Smooth muscle cell (in vitro differentiated cells): Measurements from ENCODE around the gene CDT1. TPM values are rescaled to one million over a fixed set of nuclear protein-coding genes. Genes with fewer than 3 reads are reported as not detected.

ENCODE experiments used
- DNase-seq: peaks from one replicate; lab custom pipeline; 2025; ENCODE audit not compliant: unreplicated experiment; lab: John Stamatoyannopoulos, UW
- H2AFZ ChIP-seq: fragments of 200-600 bp; sonication (generic); 2 replicates; pipeline ENCODE4 v1.6.0; 2016; ENCODE audit warnings: antibody characterized with exemption, low read depth, mild to moderate bottlenecking
- H3F3A ChIP-seq: fragments of 200-600 bp; sonication (generic); 2 replicates; pipeline ENCODE4 v1.6.0; 2017; ENCODE audit warnings: antibody characterized with exemption, low read depth
- H3K27ac ChIP-seq: fragments of 200-600 bp; sonication (generic); 2 replicates; pipeline ENCODE4 v1.5.1; 2016; ENCODE audit warnings: low read depth, mild to moderate bottlenecking
- H3K27me3 ChIP-seq: fragments of 200-600 bp; sonication (generic); 2 replicates; pipeline ENCODE4 v1.6.1; 2016; ENCODE audit warnings: low read depth, mild to moderate bottlenecking
- H3K36me3 ChIP-seq: fragments of 200-600 bp; sonication (generic); 2 replicates; pipeline ENCODE4 v1.5.1; 2016; ENCODE audit warnings: low read depth
- H3K4me1 ChIP-seq: fragments of 200-600 bp; sonication (generic); 2 replicates; pipeline ENCODE4 v1.5.1; 2016; ENCODE audit warnings: low read depth
- H3K4me2 ChIP-seq: fragments of 200-600 bp; sonication (generic); 2 replicates; pipeline ENCODE4 v1.6.0; 2016; ENCODE audit warnings: mild to moderate bottlenecking
- H3K4me3 ChIP-seq: fragments of 200-600 bp; sonication (generic); 2 replicates; pipeline ENCODE4 v1.5.1; 2016; ENCODE audit warnings: mild to moderate bottlenecking
- H3K79me2 ChIP-seq: fragments of 200-600 bp; sonication (generic); 2 replicates; pipeline ENCODE4 v1.6.0; 2016; ENCODE audit warnings: low read depth, mild to moderate bottlenecking
- H3K9ac ChIP-seq: fragments of 200-600 bp; sonication (generic); 2 replicates; pipeline ENCODE4 v1.6.0; 2016; ENCODE audit warnings: low read depth
- H3K9me3 ChIP-seq: fragments of 200-600 bp; sonication (generic); replicated peaks from 2 replicates; pipeline ENCODE4 v1.5.1; 2016; ENCODE audit warnings: low read depth
- H4K20me1 ChIP-seq: fragments of 200-600 bp; sonication (generic); 2 replicates; pipeline ENCODE4 v1.6.0; 2016; ENCODE audit warnings: low read depth
- CTCF ChIP-seq: fragments of 200-600 bp; sonication (generic); IDR thresholded peaks from 2 replicates; pipeline ENCODE4 v1.5.1; 2017; ENCODE audit warnings: borderline replicate concordance, mild to moderate bottlenecking, antibody characterized with exemption; ENCODE audit not compliant: insufficient read depth, poor library complexity, severe bottlenecking
- WGBS: methylation state at CpG from one replicate; pipeline ENCODE4 v1.1.7; 2016; ENCODE audit warnings: low lambda C conversion rate; 5-methylcytosine and 5-hydroxymethylcytosine counted together
- polyA plus RNA-seq: library from polyadenylated mRNA; unstranded; fragments of >200 nt; fragmentation: Nextera tagmentation; extraction: Ambion mirVana; gene quantifications from 2 replicates; pipeline ENCODE4 v1.2.1, GENCODE V29; 2016
- total RNA-seq: library from RNA; depleted of rRNA; stranded (reverse); fragments of >200 nt; gene quantifications from 2 replicates; pipeline ENCODE4 v1.2.3, GENCODE V29; 2014

The CDT1 gene
- total and polyA plus RNA-seq, 2 experiments from 2014 or later, result 5.3 to 13.3 TPM

GRCh38 chr16:88812513-88813268, 9.1 kb downstream of the CDT1 start:
- no peaks in the 10 kb centered on the region for H3K9me3 ChIP-seq
- H2AFZ ChIP-seq, result no peak overlapping the region
- no peak for DNase-seq
- peak overlapping the region; percentile 51 for H3K27ac ChIP-seq
- 49% methylated on average over 29 of the region's 37 CpGs for WGBS
- TF ChIP-seq CTCF, result no peak
- H3K9ac ChIP-seq, result no peak overlapping the region
- H3K36me3 ChIP-seq, result no peaks in the 10 kb centered on the region
- peaks cover 9% of the 10 kb centered on the region for H4K20me1 ChIP-seq
- H3K4me1 ChIP-seq, result peaks cover 10% of the 10 kb centered on the region
- H3F3A ChIP-seq, result no peaks in the 10 kb centered on the region
- no peaks in the 10 kb centered on the region for H3K27me3 ChIP-seq
- no peaks in the 10 kb centered on the region for H3K79me2 ChIP-seq
- H3K4me3 ChIP-seq, result peak overlapping the region; percentile 65
- H3K4me2 ChIP-seq, result peak overlapping the region; percentile 93

GRCh38 chr16:88813269-88814143, 9.9 kb downstream of the CDT1 start:
- H3K9ac ChIP-seq, result no peak overlapping the region
- 93% methylated on average over 23 of the region's 26 CpGs for WGBS
- no peak for DNase-seq
- no peaks in the 10 kb centered on the region for H3F3A ChIP-seq
- no peak overlapping the region for H3K27ac ChIP-seq
- no peaks in the 10 kb centered on the region for H3K79me2 ChIP-seq
- peaks cover 10% of the 10 kb centered on the region for H3K4me1 ChIP-seq
- H3K9me3 ChIP-seq, result no peaks in the 10 kb centered on the region
- no peaks in the 10 kb centered on the region for H3K27me3 ChIP-seq
- no peak for TF ChIP-seq CTCF
- no peaks in the 10 kb centered on the region for H3K36me3 ChIP-seq
- peaks cover 9% of the 10 kb centered on the region for H4K20me1 ChIP-seq
- H3K4me2 ChIP-seq, result no peak overlapping the region
- no peak overlapping the region for H3K4me3 ChIP-seq
- H2AFZ ChIP-seq, result no peak overlapping the region

DNA sequence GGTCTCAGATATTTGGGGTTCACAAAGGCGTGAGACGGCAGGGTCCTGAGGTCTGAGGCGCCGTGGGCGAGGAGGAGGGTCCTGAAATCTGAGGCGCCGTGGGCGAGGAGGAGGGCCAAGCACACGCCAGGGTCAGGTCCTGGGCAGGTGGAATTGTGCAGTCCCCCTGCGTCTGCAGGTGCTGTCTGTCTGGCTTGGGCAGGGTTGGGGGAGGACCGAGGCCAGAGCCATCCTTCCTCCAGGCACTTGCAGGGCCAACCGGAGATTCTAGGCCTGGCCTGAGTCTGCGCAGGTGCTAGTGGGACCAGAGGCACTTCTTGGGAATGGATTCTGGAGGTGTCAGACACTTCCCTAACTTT, 10.5 kb downstream of the CDT1 start:
- Histone ChIP-seq H3K79me2 (no peaks in the 10 kb centered on the region), H3F3A (no peaks in the 10 kb centered on the region), H3K4me2 (no peak overlapping the region), H3K4me3 (no peak overlapping the region), H3K9ac (no peak overlapping the region), H4K20me1 (peaks cover 9% of the 10 kb centered on the region), H3K9me3 (no peaks in the 10 kb centered on the region), H3K4me1 (peaks cover 10% of the 10 kb centered on the region), H3K27ac (no peak overlapping the region), H3K36me3 (no peaks in the 10 kb centered on the region), H2AFZ (no peak overlapping the region), H3K27me3 (no peaks in the 10 kb centered on the region)
- no peak for TF ChIP-seq CTCF
- no peak for DNase-seq
- WGBS, result 97% methylated on average over 13 of the region's 13 CpGs
